Stimulated activated CD4-positive, alpha-beta T cell treated with anti-CD3 and anti-CD28 coated beads, Interleukin-1b, Interleukin-23, amount 100 ng/mL, for 24 hours (primary cell): ENCODE measurements around the gene BICD1.

Experiments used
- DNase-seq, 4 experiments: peaks; one replicate each; pipeline ENCODE4 v3.0.0-alpha.2; 2020; ENCODE audit warnings: low read depth in 4 of 4, low spot score in 1 of 4

The BICD1 gene

GRCh38 chr12:32102234-32102633, 4.4 kb upstream of the BICD1 start:
- DNase-seq = no peak

GRCh38 chr12:32104572-32105355, 1.9 kb upstream of the BICD1 start:
- no peak for DNase-seq

GRCh38 chr12:32105986-32106516, 596 bp upstream of the BICD1 start:
- DNase-seq = peak in 1 of 4 experiments; percentile 0

- DNase-seq = peak in 3 of 4 experiments; percentile 11 to 24 (median 20)
These were observed 966 bp downstream of the BICD1 start for GRCh38 chr12:32107359-32108267.

- no peak for DNase-seq
These were observed 2.1 kb downstream of the BICD1 start for GRCh38 chr12:32108787-32109186.

- DNase-seq = no peak
These were observed 3.8 kb downstream of the BICD1 start for GRCh38 chr12:32110417-32110816.

GRCh38 chr12:32110942-32111341, 4.3 kb downstream of the BICD1 start:
- no peak for DNase-seq

- DNase-seq = no peak
These were observed 8.9 kb downstream of the BICD1 start for GRCh38 chr12:32115404-32116104.

GRCh38 chr12:32116897-32117296, 10.2 kb downstream of the BICD1 start:
- DNase-seq = no peak

- no peak for DNase-seq
These were observed 10.7 kb downstream of the BICD1 start for GRCh38 chr12:32117316-32117715.

GRCh38 chr12:32118806-32119205, 12.2 kb downstream of the BICD1 start:
- DNase-seq = no peak

- no peak for DNase-seq
These were observed 13.8 kb downstream of the BICD1 start for GRCh38 chr12:32120419-32120818.

GRCh38 chr12:32124637-32125036, 18.0 kb downstream of the BICD1 start:
- DNase-seq = no peak

GRCh38 chr12:32125455-32126084, 18.9 kb downstream of the BICD1 start:
- DNase-seq = no peak

GRCh38 chr12:32126720-32127119, 20.1 kb downstream of the BICD1 start:
- DNase-seq = no peak

GRCh38 chr12:32131666-32132065, 25.0 kb downstream of the BICD1 start:
- no peak for DNase-seq

- DNase-seq = peak; percentile 22 to 50 (median 28)
These were observed 27.6 kb downstream of the BICD1 start for GRCh38 chr12:32134101-32134888.

GRCh38 chr12:32135967-32136366, 29.3 kb downstream of the BICD1 start:
- DNase-seq = no peak

- DNase-seq = no peak
These were observed 29.8 kb downstream of the BICD1 start for GRCh38 chr12:32136404-32136803.

GRCh38 chr12:32139064-32139421, 32.4 kb downstream of the BICD1 start:
- no peak for DNase-seq
